Activated naive CD8-positive, alpha-beta T cell treated with anti-CD3 and anti-CD28 coated beads, Interleukin-2, amount 50 U/mL, for 24 hours (primary cell): ENCODE measurements around the gene EXOC2.
A peak's percentile ranks its signal among the peaks of the same experiment; 100 is the strongest.

Experiments used
- ATAC-seq: fragments of 150-1000 bp; cut with Tn5 transposase; one replicate; pipeline ENCODE4 v1.10.0; 2021
- DNase-seq: peaks from one replicate; pipeline ENCODE4 v3.0.0; 2021
- H3K27ac Mint-ChIP-seq: one replicate; pipeline ENCODE4 v1.8.0; 2021; ENCODE audit warnings: mild to moderate bottlenecking, mixed read lengths
- H3K27me3 Mint-ChIP-seq: one replicate; pipeline ENCODE4 v1.8.0; 2021; ENCODE audit warnings: mixed read lengths
- H3K36me3 Mint-ChIP-seq: one replicate; pipeline ENCODE4 v1.8.0; 2021; ENCODE audit warnings: low read depth, mixed read lengths
- H3K4me1 Mint-ChIP-seq: one replicate; pipeline ENCODE4 v1.8.0; 2021; ENCODE audit warnings: mixed read lengths
- H3K4me3 Mint-ChIP-seq: one replicate; pipeline ENCODE4 v1.8.0; 2021; ENCODE audit warnings: mild to moderate bottlenecking, moderate library complexity, mixed read lengths
- H3K9me3 Mint-ChIP-seq: one replicate; pipeline ENCODE4 v1.8.0; 2021; ENCODE audit warnings: mixed read lengths

EXOC2 gene

GRCh38 chr6:493840-494239, 199.1 kb downstream of the EXOC2 start:
- Mint-ChIP-seq H3K4me3 (peak overlapping the region; percentile 61), H3K9me3 (no peaks in the 10 kb centered on the region), H3K36me3 (peaks cover 58% of the 10 kb centered on the region), H3K4me1 (peaks cover 99% of the 10 kb centered on the region), H3K27me3 (no peaks in the 10 kb centered on the region), H3K27ac (peak overlapping the region; percentile 99)
- DNase-seq (no peak), ATAC-seq (peak; percentile 45)

- H3K27me3 Mint-ChIP-seq: no peaks in the 10 kb centered on the region
- DNase-seq (no peak), ATAC-seq (no peak)
- H3K27ac Mint-ChIP-seq: peak overlapping the region; percentile 99
- no peaks in the 10 kb centered on the region for H3K9me3 Mint-ChIP-seq
- H3K4me3 Mint-ChIP-seq: peak overlapping the region; percentile 61
- H3K36me3 Mint-ChIP-seq: peaks cover 56% of the 10 kb centered on the region
- H3K4me1 Mint-ChIP-seq: peaks cover 97% of the 10 kb centered on the region
Observed at GRCh38 chr6:492816-493414, 200.0 kb downstream of the EXOC2 start.

- ATAC-seq (no peak), DNase-seq (no peak)
- H3K36me3 Mint-ChIP-seq: peaks cover 58% of the 10 kb centered on the region
- peaks cover 95% of the 10 kb centered on the region for H3K4me1 Mint-ChIP-seq
- no peaks in the 10 kb centered on the region for H3K9me3 Mint-ChIP-seq
- H3K27ac Mint-ChIP-seq: peak overlapping the region; percentile 99
- no peaks in the 10 kb centered on the region for H3K27me3 Mint-ChIP-seq
- H3K4me3 Mint-ChIP-seq: peak overlapping the region; percentile 61
Observed at GRCh38 chr6:492178-492577, 200.8 kb downstream of the EXOC2 start.

GRCh38 chr6:491233-491632, 201.7 kb downstream of the EXOC2 start:
- ATAC-seq: peak; percentile 62
- H3K4me3 Mint-ChIP-seq: peak overlapping the region; percentile 71
- H3K9me3 Mint-ChIP-seq: no peaks in the 10 kb centered on the region
- DNase-seq: peak; percentile 58
- H3K36me3 Mint-ChIP-seq: peaks cover 58% of the 10 kb centered on the region
- H3K27ac Mint-ChIP-seq: peak overlapping the region; percentile 99
- H3K27me3 Mint-ChIP-seq: no peaks in the 10 kb centered on the region
- peaks cover 90% of the 10 kb centered on the region for H3K4me1 Mint-ChIP-seq

GRCh38 chr6:490251-491037, 202.5 kb downstream of the EXOC2 start:
- ATAC-seq: peak; percentile 54
- H3K27ac Mint-ChIP-seq: peak overlapping the region; percentile 99
- H3K9me3 Mint-ChIP-seq: no peaks in the 10 kb centered on the region
- H3K27me3 Mint-ChIP-seq: no peaks in the 10 kb centered on the region
- no peak for DNase-seq
- H3K4me3 Mint-ChIP-seq: peak overlapping the region; percentile 71
- peaks cover 58% of the 10 kb centered on the region for H3K36me3 Mint-ChIP-seq
- H3K4me1 Mint-ChIP-seq: peaks cover 90% of the 10 kb centered on the region

GRCh38 chr6:489762-490161, 203.2 kb downstream of the EXOC2 start:
- ATAC-seq (no peak), DNase-seq (no peak)
- peaks cover 61% of the 10 kb centered on the region for H3K36me3 Mint-ChIP-seq
- no peaks in the 10 kb centered on the region for H3K27me3 Mint-ChIP-seq
- H3K9me3 Mint-ChIP-seq: no peaks in the 10 kb centered on the region
- peak overlapping the region; percentile 99 for H3K27ac Mint-ChIP-seq
- peak overlapping the region; percentile 71 for H3K4me3 Mint-ChIP-seq
- peaks cover 90% of the 10 kb centered on the region for H3K4me1 Mint-ChIP-seq

GRCh38 chr6:489001-489400, 203.9 kb downstream of the EXOC2 start:
- ATAC-seq (no peak), DNase-seq (no peak)
- Mint-ChIP-seq H3K4me3 (peak overlapping the region; percentile 71), H3K4me1 (peaks cover 90% of the 10 kb centered on the region), H3K27ac (peak overlapping the region; percentile 99), H3K36me3 (peaks cover 62% of the 10 kb centered on the region), H3K27me3 (no peaks in the 10 kb centered on the region), H3K9me3 (no peaks in the 10 kb centered on the region)

- Mint-ChIP-seq H3K27ac (peak overlapping the region; percentile 99), H3K36me3 (peaks cover 67% of the 10 kb centered on the region), H3K4me3 (no peak overlapping the region), H3K4me1 (peaks cover 88% of the 10 kb centered on the region), H3K27me3 (no peaks in the 10 kb centered on the region), H3K9me3 (no peaks in the 10 kb centered on the region)
- ATAC-seq (no peak), DNase-seq (no peak)
Observed at GRCh38 chr6:487956-488355, 205.0 kb downstream of the EXOC2 start.

GRCh38 chr6:485655-486170, 207.2 kb downstream of the EXOC2 start:
- DNase-seq: no peak
- no peak for ATAC-seq
- H3K36me3 Mint-ChIP-seq: peaks cover 60% of the 10 kb centered on the region
- H3K27me3 Mint-ChIP-seq: no peaks in the 10 kb centered on the region
- peaks cover 74% of the 10 kb centered on the region for H3K4me1 Mint-ChIP-seq
- H3K4me3 Mint-ChIP-seq: no peak overlapping the region
- peaks cover 4% of the 10 kb centered on the region for H3K9me3 Mint-ChIP-seq
- peak overlapping the region; percentile 91 for H3K27ac Mint-ChIP-seq

GRCh38 chr6:484746-485145, 208.2 kb downstream of the EXOC2 start:
- peak overlapping the region; percentile 91 for H3K27ac Mint-ChIP-seq
- peak; percentile 12 for ATAC-seq

GRCh38 chr6:484086-484745, 208.7 kb downstream of the EXOC2 start:
- Mint-ChIP-seq H3K36me3 (peaks cover 49% of the 10 kb centered on the region), H3K9me3 (peaks cover 4% of the 10 kb centered on the region), H3K4me3 (peak overlapping the region; percentile 18), H3K27ac (peak overlapping the region; percentile 91), H3K27me3 (no peaks in the 10 kb centered on the region), H3K4me1 (peaks cover 66% of the 10 kb centered on the region)
- DNase-seq: no peak
- ATAC-seq: peak; percentile 91

More at GRCh38 chr6:484746-485145, 208.2 kb downstream of the EXOC2 start:
- H3K27me3 Mint-ChIP-seq: no peaks in the 10 kb centered on the region
- peak overlapping the region; percentile 18 for H3K4me3 Mint-ChIP-seq
- no peak for DNase-seq
- H3K4me1 Mint-ChIP-seq: peaks cover 66% of the 10 kb centered on the region
- H3K36me3 Mint-ChIP-seq: peaks cover 55% of the 10 kb centered on the region
- H3K9me3 Mint-ChIP-seq: peaks cover 4% of the 10 kb centered on the region

GRCh38 chr6:475314-475713, 217.6 kb downstream of the EXOC2 start:
- ATAC-seq (no peak), DNase-seq (no peak)
- H3K4me3 Mint-ChIP-seq: peak overlapping the region; percentile 28
- peaks cover 66% of the 10 kb centered on the region for H3K4me1 Mint-ChIP-seq
- peak overlapping the region; percentile 6 for H3K27ac Mint-ChIP-seq
- H3K36me3 Mint-ChIP-seq: no peaks in the 10 kb centered on the region
- H3K9me3 Mint-ChIP-seq: no peaks in the 10 kb centered on the region
- no peaks in the 10 kb centered on the region for H3K27me3 Mint-ChIP-seq

GRCh38 chr6:474453-475185, 218.3 kb downstream of the EXOC2 start:
- Mint-ChIP-seq H3K27ac (peak overlapping the region; percentile 79), H3K36me3 (no peaks in the 10 kb centered on the region), H3K9me3 (no peaks in the 10 kb centered on the region), H3K4me1 (peaks cover 68% of the 10 kb centered on the region), H3K4me3 (peak overlapping the region; percentile 28), H3K27me3 (no peaks in the 10 kb centered on the region)
- peak; percentile 83 for DNase-seq
- peak; percentile 98 for ATAC-seq

- Mint-ChIP-seq H3K27me3 (no peaks in the 10 kb centered on the region), H3K4me1 (peaks cover 61% of the 10 kb centered on the region), H3K9me3 (no peaks in the 10 kb centered on the region), H3K36me3 (no peaks in the 10 kb centered on the region), H3K27ac (peak overlapping the region; percentile 79), H3K4me3 (no peak overlapping the region)
- no peak for DNase-seq
- ATAC-seq: no peak
Observed at GRCh38 chr6:473768-474452, 219.0 kb downstream of the EXOC2 start.
